Measurements from ENCODE around the gene OR10H3.

DNA sequence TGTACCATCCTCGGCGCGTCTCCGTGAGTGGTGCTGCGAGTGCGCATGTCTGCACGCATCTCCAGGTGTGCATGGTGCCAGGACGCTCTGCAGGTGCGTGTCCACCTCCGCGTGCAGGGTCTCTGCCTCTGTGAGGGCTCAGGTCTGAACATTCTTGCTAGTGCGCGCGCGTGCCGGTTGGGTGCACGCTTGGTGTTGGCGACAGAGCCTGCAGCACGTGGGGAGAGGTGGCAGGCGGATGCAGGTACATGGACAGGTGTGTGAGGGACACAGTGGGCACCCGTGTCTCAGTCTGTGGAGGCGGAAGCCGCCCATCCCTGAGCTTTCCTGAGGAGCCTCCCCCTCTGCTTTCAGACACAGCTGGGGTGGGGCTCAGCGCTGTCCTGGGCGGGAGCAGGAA, 14.8 kb upstream of the OR10H3 start:
- TF ChIP-seq KDM5A (IDR thresholded peaks at IDR 0.05; ENCODE audit: low read length) = no peak
- TF ChIP-seq POLR2A (IDR thresholded peaks at IDR 0.05; ENCODE audit: control extremely low read depth in 1 of 2, low read depth in 2 of 2, low read length in 2 of 2) = no peak
- TF ChIP-seq HDAC2 (IDR thresholded peaks at IDR 0.05; ENCODE audit: borderline replicate concordance in 1 of 2, low read depth in 2 of 2, low read length in 2 of 2) = no peak
- TF ChIP-seq, protein P1, sequence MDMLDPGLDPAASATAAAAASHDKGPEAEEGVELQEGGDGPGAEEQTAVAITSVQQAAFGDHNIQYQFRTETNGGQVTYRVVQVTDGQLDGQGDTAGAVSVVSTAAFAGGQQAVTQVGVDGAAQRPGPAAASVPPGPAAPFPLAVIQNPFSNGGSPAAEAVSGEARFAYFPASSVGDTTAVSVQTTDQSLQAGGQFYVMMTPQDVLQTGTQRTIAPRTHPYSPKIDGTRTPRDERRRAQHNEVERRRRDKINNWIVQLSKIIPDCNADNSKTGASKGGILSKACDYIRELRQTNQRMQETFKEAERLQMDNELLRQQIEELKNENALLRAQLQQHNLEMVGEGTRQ (IDR thresholded peaks at IDR 0.05; ENCODE audit: low read length) = no peak
- TF ChIP-seq, protein P2, sequence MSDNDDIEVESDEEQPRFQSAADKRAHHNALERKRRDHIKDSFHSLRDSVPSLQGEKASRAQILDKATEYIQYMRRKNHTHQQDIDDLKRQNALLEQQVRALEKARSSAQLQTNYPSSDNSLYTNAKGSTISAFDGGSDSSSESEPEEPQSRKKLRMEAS (IDR thresholded peaks at IDR 0.05) = no peak
- TF ChIP-seq, protein P3, sequence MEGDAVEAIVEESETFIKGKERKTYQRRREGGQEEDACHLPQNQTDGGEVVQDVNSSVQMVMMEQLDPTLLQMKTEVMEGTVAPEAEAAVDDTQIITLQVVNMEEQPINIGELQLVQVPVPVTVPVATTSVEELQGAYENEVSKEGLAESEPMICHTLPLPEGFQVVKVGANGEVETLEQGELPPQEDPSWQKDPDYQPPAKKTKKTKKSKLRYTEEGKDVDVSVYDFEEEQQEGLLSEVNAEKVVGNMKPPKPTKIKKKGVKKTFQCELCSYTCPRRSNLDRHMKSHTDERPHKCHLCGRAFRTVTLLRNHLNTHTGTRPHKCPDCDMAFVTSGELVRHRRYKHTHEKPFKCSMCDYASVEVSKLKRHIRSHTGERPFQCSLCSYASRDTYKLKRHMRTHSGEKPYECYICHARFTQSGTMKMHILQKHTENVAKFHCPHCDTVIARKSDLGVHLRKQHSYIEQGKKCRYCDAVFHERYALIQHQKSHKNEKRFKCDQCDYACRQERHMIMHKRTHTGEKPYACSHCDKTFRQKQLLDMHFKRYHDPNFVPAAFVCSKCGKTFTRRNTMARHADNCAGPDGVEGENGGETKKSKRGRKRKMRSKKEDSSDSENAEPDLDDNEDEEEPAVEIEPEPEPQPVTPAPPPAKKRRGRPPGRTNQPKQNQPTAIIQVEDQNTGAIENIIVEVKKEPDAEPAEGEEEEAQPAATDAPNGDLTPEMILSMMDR (IDR thresholded peaks at IDR 0.05; ENCODE audit: control extremely low read depth in 1 of 3, insufficient read depth in 1 of 3, low read depth in 1 of 3, low read length in 3 of 3) = no peak
- TF ChIP-seq EZH2 (IDR thresholded peaks at IDR 0.05; ENCODE audit: low read depth, low read length, severe bottlenecking) = no peak
- no peak for TF ChIP-seq EGR1 (IDR thresholded peaks at IDR 0.05; ENCODE audit: borderline replicate concordance, low read depth, low read length)
- TF ChIP-seq CHD1 (IDR thresholded peaks at IDR 0.05; ENCODE audit: low read depth, low read length) = no peak
- TF ChIP-seq RAD21 (IDR thresholded peaks at IDR 0.05 in 1 of 2, conservative IDR thresholded peaks at IDR 0.05 in 1 of 2; ENCODE audit: low read depth in 2 of 2, low read length in 2 of 2) = no peak
- no peak for TF ChIP-seq TCF12 (IDR thresholded peaks at IDR 0.05; ENCODE audit: low read depth, low read length)
- no peak for TF ChIP-seq MAFK (IDR thresholded peaks at IDR 0.05; ENCODE audit: low read depth, low read length)
